ENCODE results near the gene PDLIM5. TPM values are rescaled to one million over a fixed set of nuclear protein-coding genes. Genes with fewer than 3 reads are reported as not detected.

PDLIM5 gene
- total RNA-seq, 1 experiment from 2014 or later = 106 TPM

GRCh38 chr4:94409375-94409679, 42.4 kb upstream of the PDLIM5 start:
- intact Hi-C loops (cut with micrococcal nuclease; ENCODE audit: unreplicated experiment) = no loop called here
- no peak overlapping the region for H3K4me3 ChIP-seq (ENCODE audit: low read depth, low read length)
- peaks cover 22% of the 10 kb centered on the region for H3K4me1 ChIP-seq
- no TSS peak for BruUV-seq (replicated peaks)
- H3K36me3 ChIP-seq (ENCODE audit: control insufficient read depth, insufficient read depth, low read length) = no peaks in the 10 kb centered on the region
- no peaks in the 10 kb centered on the region for H3K36me3 Mint-ChIP-seq (ENCODE audit: insufficient read depth, unreplicated experiment)
- H3K4me3 Mint-ChIP-seq (ENCODE audit: unreplicated experiment) = no peak overlapping the region
- CTCF ChIA-PET = no interaction called here
- peaks cover 10% of the 10 kb centered on the region for H3K9me3 Mint-ChIP-seq (ENCODE audit: unreplicated experiment)
- no peaks in the 10 kb centered on the region for H3K27me3 ChIP-seq (replicated peaks; ENCODE audit: control insufficient read depth, insufficient read depth, low read length)
- no peaks in the 10 kb centered on the region for H3K9me3 ChIP-seq
- no peaks in the 10 kb centered on the region for H3K27me3 Mint-ChIP-seq (ENCODE audit: insufficient read depth, unreplicated experiment)
- H3K4me1 Mint-ChIP-seq (ENCODE audit: low read depth, unreplicated experiment) = peaks cover 27% of the 10 kb centered on the region
- DNase-seq = no peak
- POLR2A ChIA-PET = no interaction called here
- H3K27ac Mint-ChIP-seq (ENCODE audit: unreplicated experiment) = no peak overlapping the region
- no peak for TF ChIP-seq CTCF (IDR thresholded peaks at IDR 0.05; ENCODE audit: insufficient read depth in 1 of 2, low read depth in 1 of 2, low read length in 1 of 2, severe bottlenecking in 1 of 2, unreplicated experiment in 1 of 2)

- no peaks in the 10 kb centered on the region for H3K36me3 Mint-ChIP-seq (ENCODE audit: insufficient read depth, unreplicated experiment)
- H3K9me3 ChIP-seq = no peaks in the 10 kb centered on the region
- H3K4me3 Mint-ChIP-seq (ENCODE audit: unreplicated experiment) = no peak overlapping the region
- peaks cover 10% of the 10 kb centered on the region for H3K9me3 Mint-ChIP-seq (ENCODE audit: unreplicated experiment)
- no peaks in the 10 kb centered on the region for H3K27me3 ChIP-seq (replicated peaks; ENCODE audit: control insufficient read depth, insufficient read depth, low read length)
- no peak for TF ChIP-seq CTCF (IDR thresholded peaks at IDR 0.05; ENCODE audit: insufficient read depth in 1 of 2, low read depth in 1 of 2, low read length in 1 of 2, severe bottlenecking in 1 of 2, unreplicated experiment in 1 of 2)
- CTCF ChIA-PET = no interaction called here
- no peak overlapping the region for H3K27ac Mint-ChIP-seq (ENCODE audit: unreplicated experiment)
- DNase-seq = no peak
- H3K4me3 ChIP-seq (ENCODE audit: low read depth, low read length) = no peak overlapping the region
- peaks cover 30% of the 10 kb centered on the region for H3K4me1 Mint-ChIP-seq (ENCODE audit: low read depth, unreplicated experiment)
- BruUV-seq (replicated peaks) = no TSS peak
- H3K36me3 ChIP-seq (ENCODE audit: control insufficient read depth, insufficient read depth, low read length) = no peaks in the 10 kb centered on the region
- peaks cover 22% of the 10 kb centered on the region for H3K4me1 ChIP-seq
- H3K27me3 Mint-ChIP-seq (ENCODE audit: insufficient read depth, unreplicated experiment) = no peaks in the 10 kb centered on the region
- intact Hi-C loops (cut with micrococcal nuclease; ENCODE audit: unreplicated experiment) = no loop called here
- POLR2A ChIA-PET = no interaction called here
Observed at GRCh38 chr4:94409962-94410361, 41.8 kb upstream of the PDLIM5 start.

DNA sequence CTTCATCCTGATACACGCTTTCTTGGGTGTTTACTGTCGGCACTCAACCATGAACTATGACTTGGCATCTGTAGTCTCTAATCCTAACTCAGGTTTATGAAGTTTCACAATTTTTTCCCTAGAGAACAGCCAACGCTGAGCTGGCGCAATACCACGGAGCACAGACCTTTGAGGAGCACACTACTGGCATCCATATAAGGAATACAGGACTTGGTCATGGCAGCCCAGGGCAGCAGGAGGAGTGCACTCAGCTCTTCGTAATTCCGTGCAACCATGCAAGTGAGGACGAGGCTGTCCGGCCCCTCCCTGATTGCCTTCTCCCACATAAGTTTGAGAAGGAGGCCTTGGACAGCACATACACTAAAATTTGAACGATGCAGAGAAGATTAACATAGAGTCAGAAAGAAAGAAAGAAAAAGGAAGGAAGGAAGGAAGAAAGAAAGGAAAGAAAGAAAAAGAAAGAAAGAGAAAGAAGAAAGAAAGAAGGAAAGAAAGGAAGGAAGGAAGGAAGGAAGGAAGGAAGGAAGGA, 41.0 kb upstream of the PDLIM5 start:
- no peak for TF ChIP-seq CTCF (IDR thresholded peaks at IDR 0.05; ENCODE audit: insufficient read depth in 1 of 2, low read depth in 1 of 2, low read length in 1 of 2, severe bottlenecking in 1 of 2, unreplicated experiment in 1 of 2)
- peaks cover 22% of the 10 kb centered on the region for H3K4me1 ChIP-seq
- H3K27me3 Mint-ChIP-seq (ENCODE audit: insufficient read depth, unreplicated experiment) = no peaks in the 10 kb centered on the region

More for the DNA sequence above, 41.0 kb upstream of the PDLIM5 start:
- ChIA-PET CTCF (no interaction called here), POLR2A (no interaction called here)
- no peak overlapping the region for H3K4me3 ChIP-seq (ENCODE audit: low read depth, low read length)
- H3K9me3 Mint-ChIP-seq (ENCODE audit: unreplicated experiment) = peaks cover 10% of the 10 kb centered on the region
- no peaks in the 10 kb centered on the region for H3K36me3 Mint-ChIP-seq (ENCODE audit: insufficient read depth, unreplicated experiment)
- DNase-seq = no peak
- no peaks in the 10 kb centered on the region for H3K27me3 ChIP-seq (replicated peaks; ENCODE audit: control insufficient read depth, insufficient read depth, low read length)
- no peak overlapping the region for H3K4me3 Mint-ChIP-seq (ENCODE audit: unreplicated experiment)
- H3K4me1 Mint-ChIP-seq (ENCODE audit: low read depth, unreplicated experiment) = peaks cover 30% of the 10 kb centered on the region
- intact Hi-C loops (cut with micrococcal nuclease; ENCODE audit: unreplicated experiment) = no loop called here
- H3K27ac Mint-ChIP-seq (ENCODE audit: unreplicated experiment) = no peak overlapping the region
- H3K9me3 ChIP-seq = no peaks in the 10 kb centered on the region
- no TSS peak for BruUV-seq (replicated peaks)
- H3K36me3 ChIP-seq (ENCODE audit: control insufficient read depth, insufficient read depth, low read length) = no peaks in the 10 kb centered on the region

Data from Caco-2 (cell line).